ENCODE measurements around the gene LRRC4C. TPM values are rescaled to one million over a fixed set of nuclear protein-coding genes. Genes with fewer than 3 reads are reported as not detected.

Gene LRRC4C
- total and polyA plus RNA-seq, 10 of the 15 experiments (the other 5 are each of a cell fraction or from before 2014, with no cell fraction given) = 1.5 TPM; not detected in 9

- H4K20me1 ChIP-seq (ENCODE audit: control insufficient read depth, insufficient read depth) = no peaks in the 10 kb centered on the region
- DNase-seq (ENCODE audit: low read depth, low spot score) (no peak), ATAC-seq (no peak), FAIRE-seq (no peak)
- H2AFZ ChIP-seq (ENCODE audit: control insufficient read depth, low read depth, low read length) = no peak overlapping the region
- BruUV-seq (replicated peaks) = no TSS peak
- no peak overlapping the region for H3K4me2 ChIP-seq (ENCODE audit: control insufficient read depth, insufficient read depth)
- H3K27me3 ChIP-seq (replicated peaks in 1 of 2; ENCODE audit: control insufficient read depth in 2 of 2, insufficient read depth in 2 of 2, low read length in 1 of 2) = no peaks in the 10 kb centered on the region
- 0% methylated on average over 1 of the region's 1 CpG for WGBS (ENCODE audit: insufficient coverage, insufficient replicate concordance, low lambda C conversion rate, missing lambda C conversion rate)
- no peak for TF ChIP-seq IKZF2 (IDR thresholded peaks at IDR 0.05)
- TF ChIP-seq E2F4 (IDR thresholded peaks at IDR 0.05; ENCODE audit: low read depth, low read length) = no peak
- TF ChIP-seq SMARCA5 (IDR thresholded peaks at IDR 0.05) = no peak
- TF ChIP-seq ESRRA (IDR thresholded peaks at IDR 0.05; ENCODE audit: low read length) = no peak
- TF ChIP-seq LARP7 (IDR thresholded peaks at IDR 0.05) = no peak
- no peak for TF ChIP-seq WRNIP1 (IDR thresholded peaks at IDR 0.05; ENCODE audit: borderline replicate concordance, low read depth, low read length)
- TF ChIP-seq RCOR1 (conservative IDR thresholded peaks at IDR 0.05; ENCODE audit: low read depth, low read length) = no peak
- TF ChIP-seq IRF5 (IDR thresholded peaks at IDR 0.05; ENCODE audit: borderline replicate concordance) = no peak
- no peak for TF ChIP-seq HCFC1 (IDR thresholded peaks at IDR 0.05; ENCODE audit: low read length)
- no peak for TF ChIP-seq DPF2 (IDR thresholded peaks at IDR 0.05)
- no peak for TF ChIP-seq IRF4 (IDR thresholded peaks at IDR 0.05; ENCODE audit: low read depth, low read length)
- no peak for TF ChIP-seq SIX5 (IDR thresholded peaks at IDR 0.05; ENCODE audit: low read depth, low read length, severe bottlenecking)
- TF ChIP-seq ZBED1 (IDR thresholded peaks at IDR 0.05; ENCODE audit: borderline replicate concordance) = no peak
- no peak for TF ChIP-seq STAT3 (IDR thresholded peaks at IDR 0.05; ENCODE audit: low read depth, low read length)
- TF ChIP-seq CBFB (IDR thresholded peaks at IDR 0.05; ENCODE audit: low read depth) = no peak
- H3K4me1 ChIP-seq (ENCODE audit: control insufficient read depth, insufficient read depth, low read length) = no peaks in the 10 kb centered on the region
- ChIA-PET RAD21 (ENCODE audit: unreplicated experiment) (no interaction called here), SMC1A (ENCODE audit: uncharacterized antibody, unreplicated experiment) (no interaction called here), POLR2A (no interaction called here), CTCF (interaction anchor here (1.1 kb wide), 1 partner anchor 8 kb away, joined by 3 read pairs; no protein-coding TSS in a partner anchor)
- H3K79me2 ChIP-seq (ENCODE audit: control insufficient read depth, insufficient read depth, low read length) = no peaks in the 10 kb centered on the region
- no peaks in the 10 kb centered on the region for H3K36me3 ChIP-seq (ENCODE audit: control insufficient read depth in 2 of 2, insufficient read depth in 2 of 2, low read length in 1 of 2)
- no peak overlapping the region for H3K4me3 ChIP-seq
- in situ Hi-C loops (cut with MboI) = no loop called here
- no peak overlapping the region for H3K9ac ChIP-seq (ENCODE audit: control insufficient read depth, insufficient read depth, low read length)
- no peaks in the 10 kb centered on the region for H3K9me3 ChIP-seq (replicated peaks; ENCODE audit: control insufficient read depth, insufficient read depth, low read length)
- no peak overlapping the region for H3K27ac ChIP-seq (ENCODE audit: control insufficient read depth, insufficient read depth)
- intact Hi-C loops (cut with micrococcal nuclease; ENCODE audit: unreplicated experiment) = no loop called here
Measured at GRCh38 chr11:40467771-40468170, 991.7 kb downstream of the LRRC4C start.
